ENCODE results near the gene CT47B1.
"Not testable (repeated sequence)": the region's sequence is repeated elsewhere in the genome, so short reads cannot be mapped to it uniquely, and the experiment has no call there.

CT47B1 gene

DNA sequence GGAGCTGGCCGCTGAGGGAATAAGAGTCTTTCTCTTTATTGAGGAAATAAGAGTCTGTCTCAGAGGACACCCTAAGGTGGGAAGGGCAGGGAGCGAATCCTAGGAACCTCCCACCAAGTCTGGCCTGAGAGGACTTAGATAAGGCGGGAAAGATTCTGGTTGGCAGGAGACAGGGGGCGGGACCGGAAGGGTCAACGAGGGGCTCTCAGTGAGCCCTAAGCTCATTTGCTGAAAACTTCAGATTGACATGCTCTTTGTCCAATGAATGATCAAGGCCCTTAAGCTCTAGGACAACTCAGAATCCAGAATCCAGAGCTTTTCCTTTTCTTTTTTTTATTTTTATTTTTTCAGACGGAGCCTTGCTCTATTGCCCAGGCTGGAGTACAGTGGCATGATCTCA, at the start of gene CT47B1:
CT47B1 (minus strand) TSS at position 101 of the 400 bp plus-strand sequence. CDS start 196 bp downstream, outside the sequence.
- DNase-seq = not testable (repeated sequence)

DNA sequence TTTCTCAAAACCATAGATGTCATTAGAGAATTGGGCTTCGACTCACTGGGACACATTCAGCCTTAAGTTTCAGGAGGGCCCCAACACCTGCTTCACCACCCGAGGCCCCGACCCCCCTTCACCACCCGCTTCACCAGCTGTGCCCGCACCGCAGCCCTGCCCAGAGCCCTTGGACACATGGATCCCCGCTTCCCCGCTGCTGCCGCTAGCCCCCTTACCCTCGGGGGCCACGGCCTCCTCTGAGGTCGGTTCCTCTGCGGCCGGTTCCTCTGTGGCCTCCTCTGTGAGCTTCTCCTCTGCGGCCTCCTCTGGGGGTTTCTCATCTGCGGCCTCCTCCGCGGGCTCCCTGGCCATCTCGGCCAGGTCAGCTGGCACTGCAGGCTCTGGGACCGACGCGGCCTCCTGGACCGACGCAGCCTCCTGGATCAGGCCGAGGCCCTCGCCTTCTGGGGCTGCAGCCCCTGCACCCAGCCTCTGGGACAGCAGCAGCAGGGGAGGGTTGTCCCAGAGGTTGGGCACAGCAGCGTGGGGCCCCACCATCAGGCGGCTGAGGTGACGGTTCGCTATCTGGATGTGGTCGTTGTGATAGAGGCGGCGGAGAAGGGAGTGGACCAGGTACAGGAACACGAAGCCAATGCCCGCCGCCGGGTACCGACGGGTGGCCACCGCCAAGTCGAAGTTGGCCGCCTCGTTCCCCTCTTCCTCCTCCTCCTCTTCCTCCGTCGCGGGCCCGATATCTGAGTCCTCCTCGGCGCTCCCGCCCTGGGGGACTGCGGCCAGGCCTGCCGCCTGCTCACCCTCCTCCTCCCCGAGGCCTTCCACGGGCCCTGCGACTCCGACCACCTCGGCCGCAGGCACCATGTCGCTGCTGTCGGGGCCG, 748 bp downstream of the CT47B1 start:
- no peak for DNase-seq

DNA sequence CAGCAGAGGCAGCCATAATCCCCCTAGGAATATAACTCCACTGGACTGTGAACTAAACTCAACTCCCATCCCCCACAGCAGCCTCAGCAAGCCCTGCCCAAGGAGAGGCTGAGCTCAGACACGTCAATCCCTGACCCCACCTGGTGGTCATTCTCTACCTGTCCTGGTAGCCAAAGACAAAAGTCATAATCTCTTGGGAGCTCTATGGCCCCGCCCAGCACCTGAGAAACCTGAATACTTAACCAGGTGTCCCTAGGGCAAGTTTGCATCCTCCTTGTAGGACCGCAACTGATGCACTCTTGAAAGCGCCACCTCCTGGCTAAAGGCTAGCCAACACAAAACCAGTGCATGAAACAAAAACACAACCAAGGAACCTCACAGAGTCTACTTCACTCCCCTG, 18.4 kb downstream of the CT47B1 start:
- no peak for DNase-seq

DNA sequence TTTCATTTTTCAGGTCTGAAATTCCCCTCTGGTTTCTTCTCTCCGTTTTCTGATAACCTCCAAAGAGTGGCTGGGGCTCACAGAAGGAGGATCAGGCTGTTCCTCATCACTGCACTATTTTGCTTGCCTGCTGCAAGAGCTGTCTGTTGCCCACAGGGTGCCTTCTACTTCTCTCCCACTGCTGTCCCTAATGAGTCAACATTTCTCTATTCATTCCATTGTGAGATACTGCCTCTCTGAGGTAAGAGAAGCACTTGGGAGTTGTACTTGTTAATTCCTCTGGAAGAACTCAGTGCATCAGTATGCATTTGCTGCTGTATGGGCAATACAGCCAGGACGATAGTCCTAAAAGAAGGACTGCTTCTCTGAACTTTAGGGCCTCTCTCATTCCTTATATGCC, 34.8 kb downstream of the CT47B1 start:
- no peak for DNase-seq

DNA sequence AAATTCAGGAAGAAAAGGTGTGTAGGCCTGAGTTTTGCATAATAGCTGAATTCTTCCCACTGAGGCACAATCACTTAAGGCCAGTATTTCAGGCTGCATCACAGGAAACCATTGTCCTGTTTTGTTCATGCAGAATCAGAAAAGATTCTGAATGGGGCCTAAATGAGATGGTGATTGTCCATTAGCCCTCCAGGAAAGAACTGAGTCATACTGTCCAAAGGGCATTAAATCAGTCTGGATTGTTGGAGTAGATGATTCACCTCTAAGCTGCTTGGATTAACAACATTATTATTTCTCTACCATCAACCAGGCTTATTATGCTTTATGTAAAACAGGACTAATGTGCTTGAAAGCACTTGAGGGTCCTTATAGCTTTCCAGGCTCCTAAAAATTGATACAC, 36.2 kb downstream of the CT47B1 start:
- DNase-seq = no peak

DNA sequence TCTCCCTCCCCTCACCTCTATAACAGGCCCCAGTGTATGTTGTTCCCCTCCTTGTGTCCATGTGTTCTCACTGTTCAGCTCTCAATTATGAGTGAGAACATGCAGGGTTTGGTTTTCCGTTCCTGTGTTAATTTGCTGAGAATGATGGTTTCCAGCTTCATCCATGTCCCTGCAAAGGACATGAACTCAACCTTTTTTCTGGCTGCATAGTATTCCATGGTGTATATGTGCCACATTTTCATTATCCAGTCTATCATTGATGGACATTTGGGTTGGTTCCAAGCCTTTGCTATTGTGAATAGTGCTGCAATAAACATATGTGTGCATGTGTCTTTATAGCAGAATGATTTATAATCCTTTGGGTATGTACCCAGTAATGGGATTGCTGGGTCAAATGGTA, 48.5 kb downstream of the CT47B1 start:
- not testable (repeated sequence) for DNase-seq

DNA sequence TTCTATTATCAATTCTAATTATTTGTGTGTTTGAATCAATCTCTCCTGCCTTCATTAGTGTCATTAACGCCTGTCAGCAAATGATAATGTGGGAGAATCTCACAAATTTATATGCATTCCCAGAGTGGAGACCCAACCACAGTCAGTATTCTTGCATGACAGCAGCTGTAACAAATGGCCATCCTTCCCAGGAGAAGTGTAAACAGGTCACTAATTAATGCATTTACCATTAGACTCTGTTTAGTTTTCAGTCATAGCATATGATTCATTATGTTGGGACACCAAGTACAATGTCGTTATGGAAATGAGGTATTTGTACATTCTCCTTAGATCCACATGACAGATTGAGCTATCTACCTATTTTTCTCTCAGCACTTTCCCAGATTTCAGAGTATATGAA, 50.5 kb downstream of the CT47B1 start:
- DNase-seq = no peak

DNA sequence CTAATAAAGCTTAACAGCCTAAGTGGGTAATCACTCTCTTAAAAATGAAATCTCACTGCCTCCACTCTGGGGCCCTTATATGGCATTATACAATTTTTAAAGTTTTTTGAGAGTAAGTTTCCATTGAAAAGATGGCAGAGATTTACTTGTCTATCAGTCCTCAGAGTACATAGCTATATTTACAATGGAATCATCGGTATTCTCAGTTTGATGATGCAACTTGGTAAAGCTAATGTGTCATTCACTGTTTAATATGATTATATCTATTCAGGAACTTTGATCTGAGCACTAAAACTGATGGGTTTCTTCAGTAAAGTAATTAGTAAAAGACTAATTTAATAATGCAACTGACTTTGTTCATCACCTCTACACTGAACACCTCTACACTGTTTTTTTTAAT, 51.6 kb downstream of the CT47B1 start:
- no peak for DNase-seq

DNA sequence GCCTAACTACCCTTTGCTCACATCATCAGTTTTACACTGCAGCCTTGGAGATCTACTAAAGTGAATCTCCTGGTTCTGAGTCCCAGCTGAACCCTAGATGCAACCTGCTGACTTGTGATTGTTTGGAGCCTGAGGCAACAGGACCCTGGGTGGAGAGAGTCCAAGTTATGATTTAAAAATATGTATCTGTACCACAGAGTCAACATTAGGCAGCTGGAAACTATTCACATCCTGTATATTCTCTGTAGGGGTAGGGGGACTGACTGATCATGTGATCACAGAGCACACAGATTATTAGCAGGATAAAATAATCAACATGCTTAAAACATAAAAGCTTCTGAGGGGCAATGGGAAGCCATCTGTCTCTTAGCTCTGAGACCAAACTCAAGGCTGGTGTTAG, 52.1 kb downstream of the CT47B1 start:
- no peak for DNase-seq

Data from NCI-H1436 treated with DMSO at 0.1 percent for 48 hours (cell line).